Kidney epithelial cell (primary cell): ENCODE measurements around the gene ELAVL2. TPM values are rescaled to one million over a fixed set of nuclear protein-coding genes. Genes with fewer than 3 reads are reported as not detected.

Source experiments
- DNase-seq: peaks from one replicate; pipeline ENCODE4 v3.0.0-alpha.2; 2010; ENCODE audit warnings: low read depth
- H3K27me3 ChIP-seq: 2 replicates; pipeline ENCODE4 v1.6.0; 2011; ENCODE audit warnings: low read length; ENCODE audit not compliant: control insufficient read depth, insufficient read depth
- H3K36me3 ChIP-seq: 2 replicates; pipeline ENCODE4 v1.5.1; 2011; ENCODE audit warnings: low read length; ENCODE audit not compliant: control insufficient read depth, insufficient read depth
- H3K4me3 ChIP-seq: 2 replicates; pipeline ENCODE4 v1.5.1; 2011; ENCODE audit warnings: low read depth, mild to moderate bottlenecking, control low read depth, low read length
- total RNA-seq: library from RNA; depleted of rRNA; stranded (reverse); fragments of >200 nt; gene quantifications from 2 replicates; pipeline ENCODE4 v1.2.3, GENCODE V29; 2015
- TF ChIP-seq, protein P1 (sequence below): IDR thresholded peaks from 2 replicates; pipeline ENCODE4 v1.5.1; 2011; ENCODE audit warnings: mild to moderate bottlenecking, moderate library complexity, low read length, control low read depth, inconsistent platforms; ENCODE audit not compliant: insufficient read depth, poor library complexity, severe bottlenecking

ELAVL2 gene
- total RNA-seq, 1 donor from 2014 or later, result 0.92 TPM

DNA sequence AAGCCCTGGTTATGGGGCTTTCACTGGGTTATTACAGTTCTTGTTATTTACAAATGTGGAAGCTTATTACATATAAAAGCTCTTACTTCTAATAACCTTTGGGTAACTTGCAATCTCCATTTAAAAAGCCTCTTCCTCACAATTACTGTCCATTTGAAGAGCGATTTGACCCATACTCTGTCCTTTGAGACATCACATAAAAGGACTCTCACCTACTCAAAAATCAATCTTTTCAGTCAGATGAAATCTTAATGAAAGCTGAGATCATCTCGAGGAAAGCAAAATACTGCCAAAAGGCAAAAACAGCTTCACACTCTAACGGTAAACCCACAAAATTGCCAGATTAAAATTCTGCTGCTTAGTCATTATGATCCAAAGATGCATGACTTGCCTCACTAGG lies 29.8 kb downstream of the ELAVL2 start:
- Histone ChIP-seq H3K27me3 (no peaks in the 10 kb centered on the region), H3K36me3 (no peaks in the 10 kb centered on the region), H3K4me3 (no peak overlapping the region)
- TF ChIP-seq, protein P1, sequence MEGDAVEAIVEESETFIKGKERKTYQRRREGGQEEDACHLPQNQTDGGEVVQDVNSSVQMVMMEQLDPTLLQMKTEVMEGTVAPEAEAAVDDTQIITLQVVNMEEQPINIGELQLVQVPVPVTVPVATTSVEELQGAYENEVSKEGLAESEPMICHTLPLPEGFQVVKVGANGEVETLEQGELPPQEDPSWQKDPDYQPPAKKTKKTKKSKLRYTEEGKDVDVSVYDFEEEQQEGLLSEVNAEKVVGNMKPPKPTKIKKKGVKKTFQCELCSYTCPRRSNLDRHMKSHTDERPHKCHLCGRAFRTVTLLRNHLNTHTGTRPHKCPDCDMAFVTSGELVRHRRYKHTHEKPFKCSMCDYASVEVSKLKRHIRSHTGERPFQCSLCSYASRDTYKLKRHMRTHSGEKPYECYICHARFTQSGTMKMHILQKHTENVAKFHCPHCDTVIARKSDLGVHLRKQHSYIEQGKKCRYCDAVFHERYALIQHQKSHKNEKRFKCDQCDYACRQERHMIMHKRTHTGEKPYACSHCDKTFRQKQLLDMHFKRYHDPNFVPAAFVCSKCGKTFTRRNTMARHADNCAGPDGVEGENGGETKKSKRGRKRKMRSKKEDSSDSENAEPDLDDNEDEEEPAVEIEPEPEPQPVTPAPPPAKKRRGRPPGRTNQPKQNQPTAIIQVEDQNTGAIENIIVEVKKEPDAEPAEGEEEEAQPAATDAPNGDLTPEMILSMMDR, result no peak
- no peak for DNase-seq

DNA sequence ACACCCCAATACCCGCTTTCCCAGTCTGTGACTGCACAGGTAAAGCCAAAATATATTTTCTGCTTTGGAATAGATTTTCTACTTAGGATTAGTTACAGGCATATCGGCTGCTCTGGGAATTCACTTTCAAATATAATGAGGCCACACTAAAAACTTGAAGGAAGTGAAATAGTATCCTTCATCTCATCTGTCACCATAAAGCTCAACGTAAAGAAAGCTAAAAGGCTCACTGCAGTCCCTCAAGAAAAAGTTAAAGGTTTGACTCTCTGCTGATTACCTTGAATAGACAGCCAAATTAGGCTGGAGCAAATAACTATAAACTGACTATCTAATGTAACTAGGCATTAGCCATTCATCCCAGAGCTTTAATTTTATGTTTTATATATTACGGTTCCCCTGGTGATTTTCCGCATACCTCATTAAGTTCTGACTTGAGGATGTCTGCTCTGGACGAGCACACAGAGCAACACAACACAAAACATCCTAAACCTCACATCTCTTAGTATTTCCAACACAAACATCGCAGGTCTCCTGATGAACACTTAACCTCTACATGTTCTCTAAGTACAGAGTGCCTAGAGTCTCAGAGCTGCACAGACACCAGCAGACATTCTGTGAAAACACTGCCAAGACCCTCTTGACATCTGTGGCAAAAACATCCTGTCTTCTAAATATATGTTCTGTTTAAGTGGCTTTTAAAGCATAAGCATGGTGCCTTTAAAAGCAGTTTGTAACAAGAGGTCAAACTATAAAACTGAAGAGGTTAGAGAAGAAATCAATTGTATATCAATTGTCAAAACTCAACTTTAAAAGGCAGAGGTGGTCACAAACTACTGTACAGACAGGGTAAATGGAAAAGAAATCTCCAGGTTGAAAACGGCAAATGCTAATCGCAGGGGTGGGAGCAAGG lies 35.4 kb downstream of the ELAVL2 start:
- Histone ChIP-seq H3K36me3 (no peaks in the 10 kb centered on the region), H3K27me3 (no peaks in the 10 kb centered on the region), H3K4me3 (no peak overlapping the region)
- DNase-seq, result no peak
- TF ChIP-seq, protein P1, result no peak

DNA sequence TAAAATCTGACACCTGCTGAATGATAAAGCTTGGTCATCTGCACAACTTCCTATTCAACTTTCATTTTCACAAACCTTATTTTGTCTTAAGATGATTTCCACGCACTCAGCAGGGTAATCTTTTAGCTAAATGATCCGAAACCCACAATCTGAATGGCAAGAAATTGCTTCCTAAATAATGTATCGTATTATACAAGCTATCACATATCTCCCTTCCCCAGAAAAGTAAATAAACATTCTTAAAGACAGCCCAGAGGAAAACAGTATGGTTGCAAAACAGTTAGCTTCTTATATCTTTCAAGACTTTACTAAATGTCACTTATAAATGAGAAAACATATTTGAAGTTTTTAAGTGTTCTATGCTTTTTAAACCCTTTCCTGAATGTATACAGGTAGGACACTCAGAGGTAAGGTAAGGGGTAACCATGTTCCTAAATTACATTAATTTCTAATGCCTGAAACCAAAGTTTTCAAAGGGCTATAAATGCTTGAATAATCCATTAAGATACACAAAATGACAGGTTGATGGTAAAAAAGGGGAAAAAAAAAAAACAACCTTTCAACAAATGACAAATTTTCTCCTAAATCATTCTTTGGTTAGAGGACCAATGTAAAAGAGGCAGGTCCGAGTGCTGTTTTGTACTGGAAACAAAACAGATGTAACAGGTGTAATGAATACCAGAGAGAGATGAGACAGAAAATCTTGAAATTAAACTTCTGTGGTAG lies 36.3 kb downstream of the ELAVL2 start:
- Histone ChIP-seq H3K27me3 (no peaks in the 10 kb centered on the region), H3K36me3 (no peaks in the 10 kb centered on the region), H3K4me3 (no peak overlapping the region)
- DNase-seq, result no peak
- TF ChIP-seq, protein P1, result no peak

DNA sequence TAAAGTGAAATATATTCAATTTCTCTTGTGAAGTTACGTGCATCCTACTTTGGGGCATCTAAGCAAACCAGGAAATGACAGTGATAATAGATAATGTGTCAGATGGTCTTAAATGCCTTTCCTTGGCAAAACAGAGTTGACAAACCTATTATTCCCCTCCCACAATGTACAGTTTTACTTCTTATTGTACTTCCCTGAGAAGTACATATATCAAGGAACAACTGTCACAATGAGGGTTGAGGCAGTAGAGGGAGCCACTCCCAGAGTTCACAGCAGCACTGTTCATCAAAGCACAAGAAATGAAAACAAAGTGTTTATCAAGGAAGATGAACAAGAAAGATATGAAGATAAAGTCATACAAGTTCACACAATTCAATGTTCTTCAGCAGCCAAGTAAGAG lies 41.1 kb downstream of the ELAVL2 start:
- H3K4me3 ChIP-seq, result no peak overlapping the region
- TF ChIP-seq, protein P1, result no peak
- H3K27me3 ChIP-seq, result no peaks in the 10 kb centered on the region
- DNase-seq, result no peak
- no peaks in the 10 kb centered on the region for H3K36me3 ChIP-seq

DNA sequence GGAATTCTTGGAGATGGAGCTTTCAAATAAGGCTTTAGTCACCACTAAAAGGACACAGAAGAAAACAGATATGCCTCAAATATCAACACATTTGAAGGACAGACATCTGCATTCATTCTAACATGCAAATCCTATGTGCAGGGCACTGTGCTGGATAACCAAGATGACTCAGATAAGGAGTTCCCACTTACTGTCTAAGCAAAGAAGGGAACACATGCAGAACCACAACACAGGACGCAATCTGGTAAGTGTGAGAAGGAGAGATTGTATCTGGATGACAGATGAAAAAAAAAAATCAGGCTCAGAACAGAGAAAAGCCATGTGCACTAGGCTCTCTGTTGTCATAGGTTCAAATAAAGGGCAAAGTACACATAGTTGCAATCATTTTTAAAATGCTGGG lies 42.5 kb downstream of the ELAVL2 start:
- H3K36me3 ChIP-seq, result no peaks in the 10 kb centered on the region

More for the DNA sequence above, 42.5 kb downstream of the ELAVL2 start:
- no peak overlapping the region for H3K4me3 ChIP-seq
- TF ChIP-seq, protein P1, result no peak
- no peak for DNase-seq
- no peaks in the 10 kb centered on the region for H3K27me3 ChIP-seq
